Stimulated activated CD4-positive, alpha-beta T cell treated with anti-CD3 and anti-CD28 coated beads, Interleukin-1b, Interleukin-23, amount 100 ng/mL, for 48 hours (primary cell): Measurements from ENCODE around the gene BCOR.

Experiments used
- DNase-seq: peaks from one replicate; pipeline ENCODE4 v3.0.0-alpha.2; 2020

The BCOR gene

GRCh38 chrX:40097141-40097503, 636 bp downstream of the BCOR start:
- no peak for DNase-seq

GRCh38 chrX:40096395-40097091, 1.2 kb downstream of the BCOR start:
- DNase-seq = peak; percentile 58

- no peak for DNase-seq
Observed at GRCh38 chrX:40095583-40096394, 2.0 kb downstream of the BCOR start.

GRCh38 chrX:40094900-40095582, 2.7 kb downstream of the BCOR start:
- DNase-seq = no peak

- no peak for DNase-seq
Observed at GRCh38 chrX:40094041-40094899, 3.5 kb downstream of the BCOR start.

- DNase-seq = no peak
Observed at GRCh38 chrX:40093586-40093985, 4.2 kb downstream of the BCOR start.

GRCh38 chrX:40092808-40093435, 4.8 kb downstream of the BCOR start:
- no peak for DNase-seq

- no peak for DNase-seq
Observed at GRCh38 chrX:40091691-40092421, 5.9 kb downstream of the BCOR start.

- no peak for DNase-seq
Observed at GRCh38 chrX:40090961-40091360, 6.8 kb downstream of the BCOR start.

GRCh38 chrX:40090050-40090804, 7.5 kb downstream of the BCOR start:
- no peak for DNase-seq

GRCh38 chrX:40088803-40089540, 8.8 kb downstream of the BCOR start:
- DNase-seq = no peak

- DNase-seq = no peak
Observed at GRCh38 chrX:40088299-40088625, 9.5 kb downstream of the BCOR start.

GRCh38 chrX:40087425-40088298, 10.1 kb downstream of the BCOR start:
- DNase-seq = no peak

- no peak for DNase-seq
Observed at GRCh38 chrX:40086569-40087335, 11.0 kb downstream of the BCOR start.

GRCh38 chrX:40085714-40086113, 12.0 kb downstream of the BCOR start:
- DNase-seq = no peak

GRCh38 chrX:40085102-40085551, 12.6 kb downstream of the BCOR start:
- DNase-seq = no peak

GRCh38 chrX:40084471-40085101, 13.2 kb downstream of the BCOR start:
- no peak for DNase-seq

- DNase-seq = no peak
Observed at GRCh38 chrX:40083979-40084359, 13.8 kb downstream of the BCOR start.
